CD4-positive, alpha-beta T cell treated with Interleukin-4 for 1 hour (primary cell): ENCODE measurements around the gene MRAP.

Experiments used
- DNase-seq, 2 donors: peaks; one replicate each; pipeline ENCODE4 v3.0.0-alpha.2; 2020 to 2022

The MRAP gene

DNA sequence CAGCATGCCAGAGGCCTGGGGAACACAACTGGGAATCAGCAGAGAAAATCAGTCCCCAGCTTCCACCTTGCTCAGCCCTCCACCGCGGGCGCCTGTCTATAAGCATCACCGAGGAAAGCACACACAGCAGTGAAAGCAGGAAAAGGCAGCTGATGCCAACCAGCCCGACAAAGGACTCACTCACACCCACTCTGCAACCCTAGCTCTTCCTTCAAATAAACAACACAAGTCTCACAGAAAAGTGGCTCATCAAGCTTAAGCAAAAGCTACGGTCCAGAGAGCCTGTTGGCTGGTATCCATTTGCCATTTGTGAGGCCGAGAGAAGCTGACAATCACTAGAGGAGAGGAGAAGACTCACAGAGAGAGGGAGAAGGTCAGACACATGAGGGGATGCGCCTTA is 27.1 kb downstream of the MRAP start:
- no peak for DNase-seq

GRCh38 chr21:32328595-32328994 is 29.9 kb downstream of the MRAP start:
- DNase-seq, result no peak

DNA sequence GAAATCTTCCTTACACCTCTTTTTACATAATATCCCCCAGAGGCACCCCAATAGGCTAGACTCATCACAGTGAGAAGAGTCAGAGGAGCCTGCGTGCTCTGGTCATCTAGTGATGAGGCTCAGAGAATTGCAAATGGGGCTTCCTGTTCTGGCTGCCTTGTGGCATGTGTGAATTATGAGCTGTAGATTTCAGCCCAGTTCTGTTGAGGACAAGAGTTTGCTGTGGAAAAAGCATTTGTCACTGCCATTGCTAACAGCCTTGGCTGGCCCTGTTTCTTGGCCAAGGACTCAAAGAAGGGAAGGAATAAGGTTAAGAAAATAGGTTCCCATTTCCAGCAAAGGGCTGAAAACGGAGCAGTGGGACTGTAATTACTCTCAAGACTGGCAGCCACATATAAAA is 30.7 kb downstream of the MRAP start:
- no peak for DNase-seq

DNA sequence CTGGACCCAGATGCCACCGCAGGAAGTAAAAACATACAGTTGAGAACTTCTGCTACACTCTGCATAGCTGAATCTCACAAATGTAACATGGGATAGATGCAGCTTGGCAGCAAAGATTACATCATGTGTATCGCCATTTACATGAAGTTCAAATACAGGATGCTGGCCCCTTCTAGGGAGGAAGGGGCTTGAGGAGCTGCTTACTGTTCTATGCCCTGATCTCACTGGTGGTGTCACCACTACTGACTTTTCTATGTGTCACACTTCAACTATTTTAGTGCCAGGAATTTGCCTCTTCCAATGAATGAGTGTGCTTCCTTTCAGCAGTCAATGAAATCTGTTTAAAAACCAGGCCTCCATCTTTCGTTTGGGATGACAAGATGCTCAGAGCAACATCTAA is 31.1 kb downstream of the MRAP start:
- no peak for DNase-seq

DNA sequence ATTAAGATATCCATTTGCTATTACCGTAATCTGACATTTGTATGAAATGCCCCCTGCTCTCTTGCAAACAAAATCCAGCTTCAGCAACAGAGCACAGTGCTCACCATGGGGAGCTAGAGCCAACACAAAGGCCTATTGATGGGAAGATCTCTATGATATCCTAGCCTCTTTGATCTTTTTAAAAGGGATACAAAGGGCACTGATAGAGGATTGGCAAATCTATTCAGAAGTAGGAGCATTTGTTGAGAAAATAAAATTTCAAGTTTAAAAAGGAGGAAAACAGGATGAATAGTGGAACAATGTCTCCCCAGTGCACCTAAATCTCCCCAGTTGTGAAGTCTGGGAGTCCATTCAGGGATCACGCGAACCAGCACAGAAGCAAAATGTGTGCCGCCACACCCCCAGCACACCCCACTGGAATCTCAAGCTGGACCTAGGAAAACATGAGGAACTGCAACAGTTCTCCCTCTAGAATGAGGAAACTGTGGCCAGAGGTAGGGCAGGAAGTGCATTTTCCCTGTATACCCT is 32.2 kb downstream of the MRAP start:
- no peak for DNase-seq

DNA sequence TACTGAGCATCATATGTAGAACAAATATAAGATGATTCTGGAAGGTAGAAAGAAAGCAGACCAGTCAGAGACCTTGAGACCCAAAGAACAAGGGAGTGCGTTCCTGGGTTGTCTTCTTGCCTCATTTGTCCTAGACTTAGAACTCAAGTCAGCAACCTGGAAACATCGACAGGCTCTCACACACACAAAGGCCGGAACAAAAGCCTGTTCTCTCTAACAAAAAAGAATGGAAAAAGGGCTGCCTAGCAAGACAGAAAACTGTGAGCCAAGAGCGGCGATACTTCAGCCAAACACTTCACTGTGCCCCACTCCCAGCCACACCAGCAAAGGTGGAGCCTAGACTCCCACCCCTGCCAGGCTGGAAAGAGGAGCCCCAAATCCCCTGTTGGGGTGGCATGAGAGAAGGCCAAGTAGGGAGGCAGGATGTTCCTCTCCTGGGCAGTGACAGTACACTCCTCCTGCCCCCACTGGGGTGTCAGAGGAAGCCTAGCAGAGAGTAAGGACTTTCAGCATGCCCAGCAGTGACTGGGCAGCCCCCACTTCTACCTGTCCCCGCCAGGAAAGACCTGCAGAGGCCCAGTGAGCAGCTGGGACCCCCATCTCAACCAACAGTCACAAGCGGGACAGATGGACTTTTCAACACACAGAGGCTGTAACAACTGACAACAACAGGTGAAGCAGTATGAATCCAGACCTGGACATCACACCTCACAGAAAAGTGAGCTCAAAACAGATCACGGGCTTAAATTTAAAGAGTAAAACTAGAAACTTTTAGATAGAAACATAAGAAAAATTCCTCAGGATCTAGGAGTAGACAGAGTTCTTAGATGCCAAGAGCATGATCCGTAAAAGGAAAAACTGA is 33.0 kb downstream of the MRAP start:
- no peak for DNase-seq

DNA sequence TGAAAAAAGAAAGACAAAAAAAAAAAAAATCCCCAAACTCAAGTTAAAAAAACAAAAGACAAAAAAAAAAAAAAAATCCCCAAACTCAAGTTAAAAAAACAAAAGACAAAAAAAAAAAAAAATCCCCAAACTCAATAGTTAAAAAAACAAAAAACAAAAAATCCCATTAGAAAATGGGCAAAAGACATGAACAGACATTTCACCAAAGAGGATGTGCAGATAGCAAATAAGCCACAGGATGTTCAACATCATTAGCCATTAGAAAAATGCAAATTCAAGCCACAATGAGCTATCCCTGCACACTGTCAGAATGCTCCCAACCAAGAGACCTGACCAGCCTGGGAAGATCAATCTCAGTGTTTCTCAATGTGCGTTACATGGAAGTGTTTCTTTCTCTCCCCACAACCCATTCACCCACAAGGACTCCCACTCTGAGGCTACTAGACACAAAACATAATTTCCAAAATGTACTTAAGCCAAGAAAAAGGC is 33.9 kb downstream of the MRAP start:
- DNase-seq, result no peak

DNA sequence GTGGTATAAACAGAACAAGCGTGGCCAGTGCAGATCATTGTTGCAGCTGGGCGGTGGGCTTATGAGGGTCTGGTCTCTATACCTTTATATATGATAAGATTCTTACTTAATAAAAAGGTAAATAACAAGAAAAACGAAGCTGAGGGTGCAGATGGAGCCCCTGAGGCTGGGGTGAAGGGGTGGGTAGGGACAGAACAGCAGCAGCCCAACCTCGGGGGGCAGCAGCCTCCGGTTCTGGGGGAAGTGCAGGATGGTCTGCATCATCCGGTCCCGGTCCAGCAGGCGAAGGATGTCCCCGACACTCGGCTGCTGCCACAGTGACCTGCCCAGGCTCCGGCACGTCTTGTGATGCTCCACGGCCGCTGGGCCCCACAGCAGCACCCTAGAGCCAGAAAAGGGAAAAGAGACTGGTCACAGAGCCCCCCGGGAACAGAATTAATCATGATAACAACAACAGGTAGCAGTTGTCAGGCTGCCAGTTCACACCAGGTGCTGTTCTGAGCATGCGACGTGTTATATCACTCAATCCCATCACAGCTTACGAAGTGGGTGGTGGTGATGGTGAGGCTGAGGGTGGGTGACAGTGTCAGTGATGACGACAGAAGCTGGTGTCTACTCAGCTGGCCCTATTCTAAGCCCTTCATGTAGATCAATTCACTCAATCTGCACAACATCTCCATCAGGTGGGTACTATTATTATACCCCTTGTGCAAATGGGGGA is 35.5 kb downstream of the MRAP start:
- no peak for DNase-seq

- no peak for DNase-seq
These were observed 36.4 kb downstream of the MRAP start for GRCh38 chr21:32334980-32335531.

DNA sequence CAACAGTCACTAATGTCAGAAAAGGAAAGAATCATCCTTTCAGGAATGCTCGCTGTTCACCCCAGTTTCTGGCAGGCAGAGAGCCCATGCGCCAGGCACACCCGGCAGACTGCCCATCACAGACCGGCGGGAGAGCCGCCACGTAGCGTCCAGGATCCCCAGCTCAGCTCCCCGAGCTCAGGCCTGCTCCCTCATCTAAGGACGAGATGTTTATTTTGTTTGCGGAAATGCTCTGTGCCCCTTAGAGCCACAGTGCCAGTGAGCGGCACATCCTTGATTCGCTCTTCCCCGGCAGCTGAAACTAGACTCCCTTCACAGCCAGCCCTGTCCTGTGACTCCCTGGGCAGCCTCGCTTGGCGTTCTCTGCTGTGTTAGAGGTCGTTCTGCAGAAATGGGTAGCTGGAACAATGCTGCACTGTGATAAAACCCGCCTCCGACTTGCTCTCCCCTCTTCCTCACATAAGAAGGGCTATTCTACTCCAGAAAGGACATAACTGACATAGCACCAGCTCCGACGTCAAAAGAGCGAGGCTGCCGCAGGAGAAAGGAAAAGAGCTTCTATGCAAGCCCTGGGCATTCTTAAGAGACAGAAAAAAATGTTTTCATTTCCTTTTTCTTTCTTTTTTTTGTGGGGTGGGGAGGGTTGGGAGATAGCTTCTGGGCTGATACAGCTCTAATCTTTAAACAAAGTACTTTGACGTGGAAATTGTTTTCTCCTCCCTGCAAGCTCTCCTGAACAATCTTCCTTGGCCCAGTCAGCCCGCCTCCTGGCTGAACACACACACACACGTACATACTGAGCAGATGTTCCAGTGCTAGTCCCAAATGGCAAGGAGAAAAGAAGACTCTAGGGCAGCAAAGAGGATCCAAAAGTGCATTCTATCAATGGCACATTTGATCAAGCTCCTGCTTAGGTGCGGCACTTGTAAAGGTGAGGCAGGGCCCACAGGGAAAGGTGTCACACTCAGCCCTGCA is 37.2 kb downstream of the MRAP start:
- no peak for DNase-seq

GRCh38 chr21:32336711-32337110 is 38.1 kb downstream of the MRAP start:
- no peak for DNase-seq

DNA sequence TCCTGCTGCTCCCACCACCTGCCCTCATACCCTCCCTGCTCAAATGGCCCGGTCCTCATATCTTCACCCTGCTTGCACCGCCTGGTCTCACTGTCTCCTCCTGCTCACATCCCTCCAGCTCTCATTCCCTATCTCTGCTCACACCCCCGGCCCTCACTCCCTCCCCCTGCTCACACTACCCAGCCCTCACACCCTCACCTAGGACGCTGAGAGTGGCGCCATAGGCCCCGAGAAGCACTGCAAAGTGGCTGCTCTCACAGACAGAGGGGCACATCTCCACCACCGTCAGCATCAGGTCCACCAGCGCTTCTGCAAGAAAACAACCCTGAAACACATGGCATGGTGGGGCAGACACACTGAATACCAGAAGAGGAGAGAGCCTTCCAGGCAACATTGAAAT is 38.6 kb downstream of the MRAP start:
- no peak for DNase-seq

- no peak for DNase-seq
These were observed 39.7 kb downstream of the MRAP start for GRCh38 chr21:32338209-32338921.

DNA sequence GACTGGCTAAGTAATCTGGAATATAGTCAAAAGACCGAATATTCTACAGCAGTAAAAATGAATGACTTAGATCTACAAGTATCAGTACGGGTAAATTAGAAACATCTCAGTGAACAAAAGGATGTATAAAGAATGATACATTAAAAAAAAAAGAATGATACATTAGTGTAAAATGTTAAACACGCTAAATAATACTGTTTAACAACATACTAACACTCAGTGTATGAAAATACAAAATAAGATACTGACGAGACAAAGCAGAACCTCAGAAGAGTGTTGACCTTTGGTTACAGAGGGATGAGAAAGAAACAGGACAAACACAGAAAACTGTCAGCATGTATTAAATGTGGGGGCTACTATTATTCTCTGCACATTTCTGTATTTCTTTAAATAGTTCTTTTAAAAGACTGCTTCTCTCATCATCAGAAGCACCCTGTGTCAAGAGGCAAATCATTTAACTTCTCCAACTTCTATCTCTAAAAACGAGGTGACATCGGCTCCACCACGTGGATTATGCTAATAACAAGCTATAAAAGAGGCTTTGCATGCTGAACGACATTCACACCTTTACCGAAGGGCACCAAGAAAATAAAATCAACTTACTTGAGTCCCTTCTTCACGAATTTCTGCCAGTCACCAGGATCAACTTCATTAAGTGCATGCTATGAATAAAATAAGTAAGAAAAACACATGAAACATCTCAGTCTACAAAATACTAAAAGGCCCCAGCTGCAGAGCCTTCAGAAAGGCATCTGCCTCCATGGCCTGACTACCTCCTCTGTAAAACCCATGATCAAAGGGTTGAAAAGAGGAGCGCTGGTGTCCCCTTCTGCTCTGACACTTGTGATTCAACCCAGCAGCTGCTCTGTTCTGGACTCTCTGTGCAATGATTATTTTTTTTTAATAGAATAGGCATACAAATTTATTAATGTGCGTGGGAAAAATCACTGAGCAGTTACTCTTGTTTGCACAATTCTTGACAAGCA is 42.5 kb downstream of the MRAP start:
- DNase-seq, result no peak

- no peak for DNase-seq
These were observed 48.3 kb downstream of the MRAP start for GRCh38 chr21:32346951-32347350.

GRCh38 chr21:32347351-32347750 is 48.7 kb downstream of the MRAP start:
- DNase-seq, result no peak

DNA sequence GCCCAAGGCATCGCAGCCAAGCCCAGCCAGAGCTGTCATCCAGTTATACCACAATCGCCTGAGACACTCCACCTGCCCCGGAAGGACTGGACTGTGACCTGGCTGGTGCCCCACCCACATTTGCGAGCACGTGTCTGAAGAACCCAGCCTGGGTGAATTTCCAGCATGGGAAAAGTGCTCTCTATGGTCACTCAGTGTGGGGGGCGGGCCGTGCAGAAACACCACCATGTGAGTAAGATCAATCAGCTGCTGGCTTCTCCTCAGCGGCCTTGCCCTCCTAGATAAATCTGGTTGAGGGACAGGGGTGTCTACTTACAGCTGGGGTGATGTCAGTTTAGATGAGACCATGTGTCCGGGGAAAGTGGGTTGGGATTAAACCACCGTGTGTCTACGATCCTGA is 49.3 kb downstream of the MRAP start:
- DNase-seq, result no peak

DNA sequence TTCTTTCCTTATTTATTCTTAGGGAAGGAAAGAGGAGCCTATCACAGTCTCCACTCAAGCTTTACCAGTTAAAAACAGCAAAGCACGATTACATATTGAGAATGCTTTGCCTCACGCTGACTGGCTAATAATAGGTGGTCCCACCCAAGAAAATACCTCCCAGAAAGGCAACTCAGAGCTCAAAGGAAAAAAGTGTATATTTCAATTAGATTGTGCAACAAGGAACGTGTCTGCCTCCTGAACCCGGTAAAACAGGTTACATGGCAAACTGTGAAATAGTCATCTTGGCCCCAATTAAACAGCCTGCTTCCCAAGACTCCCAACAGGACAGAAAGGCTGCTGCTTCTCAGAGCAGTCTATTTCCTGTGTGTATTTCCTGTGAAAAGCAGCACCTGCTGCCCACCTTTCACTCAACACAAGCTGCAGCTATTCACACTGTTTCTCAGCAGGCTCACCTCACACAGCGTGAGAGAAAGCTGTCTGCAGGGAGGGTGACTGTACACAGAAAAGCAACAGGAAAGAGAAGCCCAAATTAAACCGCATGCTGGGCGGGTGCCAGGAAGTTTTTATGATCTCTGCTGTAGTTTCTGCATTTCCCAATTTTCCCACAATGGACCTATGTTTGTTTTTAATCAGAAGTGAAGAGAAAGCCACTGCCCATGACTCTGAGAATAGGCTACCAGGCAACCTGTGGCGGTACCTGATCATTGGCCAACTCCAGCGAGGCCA is 50.1 kb downstream of the MRAP start:
- DNase-seq, result no peak

DNA sequence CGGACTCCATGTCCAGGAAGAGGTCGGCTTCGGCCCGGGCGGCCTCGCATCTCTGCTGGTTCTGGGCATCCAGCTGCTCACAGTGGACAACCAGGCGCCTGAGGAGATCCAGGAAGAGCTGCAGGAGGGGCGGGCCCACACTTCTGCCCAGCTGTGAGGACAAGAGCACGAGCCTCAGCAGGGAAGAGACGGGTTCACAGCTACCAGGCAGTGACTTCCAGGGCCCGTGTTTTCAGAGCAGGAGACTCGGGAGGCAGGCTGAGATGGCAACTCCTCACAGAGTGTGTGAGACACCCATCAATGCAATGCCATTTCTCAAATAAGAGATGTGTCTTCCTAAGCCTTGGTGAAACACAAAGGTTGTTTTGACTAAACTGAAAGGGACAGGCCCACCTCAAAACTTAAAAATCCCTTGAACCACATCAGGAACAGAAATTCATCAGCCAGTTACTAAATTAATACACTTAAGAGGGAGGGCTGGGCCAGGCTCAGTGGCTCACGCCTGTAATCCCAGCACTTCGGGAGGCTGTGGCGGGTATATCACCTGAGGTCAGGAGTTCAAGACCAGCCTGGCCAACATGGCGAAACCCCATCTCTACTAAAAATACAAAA is 50.8 kb downstream of the MRAP start:
- no peak for DNase-seq
